Motor neuron (in vitro differentiated cells): ENCODE measurements around the gene AP1M1. TPM values are rescaled to one million over a fixed set of nuclear protein-coding genes. Genes with fewer than 3 reads are reported as not detected.

ENCODE experiments used
- ATAC-seq, 8 experiments: fragments of 200-7000 bp; cut with Tn5 transposase; replicated peaks in 6 of 8; 2 replicates each; pipeline ENCODE4 v1.8.0; 2021; ENCODE audit warnings: mild to moderate bottlenecking in 8 of 8, moderate library complexity in 8 of 8
- H3K27ac ChIP-seq, 2 donors: fragments of 250-450 bp; sonication (Bioruptor Pico); 2 replicates each; pipeline ENCODE4 v1.9.0; 2021; ENCODE audit warnings: antibody characterized with exemption in 2 of 2, mild to moderate bottlenecking in 2 of 2, moderate library complexity in 1 of 2
- H3K4me1 ChIP-seq, 2 donors: fragments of 250-450 bp; sonication (Bioruptor Pico); replicated peaks in 1 of 2; 2 replicates each; pipeline ENCODE4 v1.6.1; 2021; ENCODE audit warnings: antibody characterized with exemption in 2 of 2, mild to moderate bottlenecking in 2 of 2, moderate library complexity in 1 of 2
- H3K4me3 ChIP-seq, 5 donors: fragments of 250-450 bp; sonication (Bioruptor Pico); 2 replicates each; pipeline ENCODE4 v1.9.0; 2021; ENCODE audit warnings: antibody characterized with exemption in 5 of 5, mild to moderate bottlenecking in 5 of 5, moderate library complexity in 4 of 5
- WGBS, 10 experiments: fragments of 450-650 bp; shearing (Covaris generic); methylation state at CpG; one replicate each; pipeline ENCODE4 v1.0.0; 2022; 5-methylcytosine and 5-hydroxymethylcytosine counted together
- in situ Hi-C, 9 experiments: fragments of 400-800 bp; cut with MboI; loops; one replicate each; pipeline ENCODE4 v1.15.0; 2021; ENCODE audit warnings: low sequenced_read_pairs in 9 of 9, low pct_unique_long_range_greater_than_20kb in 2 of 9; ENCODE audit not compliant: unreplicated experiment in 9 of 9
- total RNA-seq, 8 experiments: library from RNA; unstranded; fragments of 300-600 nt; gene quantifications; 2 replicates each; pipeline versions ENCODE4 v1.2.3 to v1.2.4, GENCODE V29; 2022

Gene AP1M1
- total RNA-seq, 8 experiments from 2014 or later = 23.4 to 87.8 (median 64.6) TPM

GRCh38 chr19:16285769-16286498 is 88.2 kb downstream of the AP1M1 start:
- H3K4me1 ChIP-seq = peaks cover 0 to 9% of the 10 kb centered on the region in 2 donors
- no peak for ATAC-seq
- H3K27ac ChIP-seq = no peak overlapping the region
- H3K4me3 ChIP-seq = no peak overlapping the region
- in situ Hi-C loops = no loop called here
- 20 to 100% (median 53%) methylated on average over 1 to 12 of the region's 22 CpGs; no CpG with 5 or more reads in 2 of the 10 experiments for WGBS, 10 experiments

- no peak overlapping the region for H3K27ac ChIP-seq
- H3K4me1 ChIP-seq = peaks cover 0 to 8% of the 10 kb centered on the region in 2 donors
- H3K4me3 ChIP-seq = no peak overlapping the region
- in situ Hi-C loops = no loop called here
- WGBS, 10 experiments = 0 to 80% (median 53%) methylated on average over 1 to 8 of the region's 9 CpGs; no CpG with 5 or more reads in 1 of the 10 experiments
- ATAC-seq = no peak
Measured at GRCh38 chr19:16288544-16288943, 90.8 kb downstream of the AP1M1 start.

GRCh38 chr19:16289594-16289993 is 91.9 kb downstream of the AP1M1 start:
- in situ Hi-C loops = no loop called here
- Histone ChIP-seq H3K4me3 (no peak overlapping the region), H3K27ac (no peak overlapping the region), H3K4me1 (peaks cover 0 to 4% of the 10 kb centered on the region in 2 donors)
- WGBS, 10 experiments = 0 to 100% (median 65%) methylated on average over 1 to 7 of the region's 7 CpGs; no CpG with 5 or more reads in 4 of the 10 experiments
- ATAC-seq = no peak

GRCh38 chr19:16290692-16291091 is 93.0 kb downstream of the AP1M1 start:
- peaks cover 0 to 4% of the 10 kb centered on the region in 2 donors for H3K4me1 ChIP-seq
- ATAC-seq = no peak
- H3K27ac ChIP-seq = no peak overlapping the region
- in situ Hi-C loops = no loop called here
- no peak overlapping the region for H3K4me3 ChIP-seq
- WGBS, 10 experiments = 60 to 85% (median 74%) methylated on average over 2 to 5 of the region's 10 CpGs; no CpG with 5 or more reads in 5 of the 10 experiments

GRCh38 chr19:16293118-16294091 is 95.7 kb downstream of the AP1M1 start:
- WGBS, 10 experiments = 1 to 87% (median 62%) methylated on average over 2 to 19 of the region's 27 CpGs
- ATAC-seq = peak in 5 of 8 experiments; percentile 24 to 95 (median 70)
- H3K27ac ChIP-seq = no peak overlapping the region
- H3K4me3 ChIP-seq = no peak overlapping the region
- in situ Hi-C loops = no loop called here
- peaks cover 0 to 4% of the 10 kb centered on the region in 2 donors for H3K4me1 ChIP-seq

GRCh38 chr19:16295057-16295456 is 97.3 kb downstream of the AP1M1 start:
- ATAC-seq = no peak
- in situ Hi-C loops = no loop called here
- WGBS, 10 experiments = 21 to 92% (median 54%) methylated on average over 1 to 8 of the region's 12 CpGs; no CpG with 5 or more reads in 3 of the 10 experiments
- Histone ChIP-seq H3K4me1 (peaks cover 0 to 4% of the 10 kb centered on the region in 2 donors), H3K27ac (no peak overlapping the region), H3K4me3 (no peak overlapping the region)

Other genes starting within 250 kb of the AP1M1 start
- under 1 TPM in 2 of 8 experiments, not detected in 6; 0.38 to 0.46 TPM for gene OR10H4, start 248.9 kb upstream of the AP1M1 start, total RNA-seq
- 100 to 1,000 TPM in 5 of 8 experiments, 10 to 100 TPM in 3; 73.0 to 457 (median 228) TPM for gene TPM4, start 121.4 kb upstream of the AP1M1 start, total RNA-seq
- 10 to 100 TPM; 14.2 to 54.5 (median 42.3) TPM for gene RAB8A, start 86.0 kb upstream of the AP1M1 start, total RNA-seq
- 1 to 10 TPM in 1 of 8 experiments, under 1 TPM in 4, not detected in 3; 0.14 to 1.1 (median 0.36) TPM for gene HSH2D, start 54.2 kb upstream of the AP1M1 start, total RNA-seq
- under 1 TPM in 1 of 8 experiments, not detected in 7; 0.61 TPM for gene CIB3, start 24.4 kb upstream of the AP1M1 start, total RNA-seq
- 100 to 1,000 TPM in 5 of 8 experiments, 10 to 100 TPM in 3; 78.1 to 159 (median 114) TPM for gene FAM32A, start 12.5 kb upstream of the AP1M1 start, total RNA-seq
- gene KLF2, start 126.9 kb downstream of the AP1M1 start, total RNA-seq = 1 to 10 TPM in 1 of 8 experiments, under 1 TPM in 5, not detected in 2; 0.13 to 1.3 (median 0.65) TPM